GM19467 (cell line): ENCODE data around the gene CFAP74.

Experiments used
- ATAC-seq: cut with Tn5 transposase; IDR thresholded peaks from one replicate; pipeline ENCODE4 v1.9.1; 2021; ENCODE audit warnings: mild to moderate bottlenecking, moderate library complexity; ENCODE audit not compliant: unreplicated experiment

Gene CFAP74

GRCh38 chr1:1956101-1956500 is 47.5 kb downstream of the CFAP74 start:
- no peak for ATAC-seq

- no peak for ATAC-seq
These were observed 47.9 kb downstream of the CFAP74 start for GRCh38 chr1:1955621-1956094.

- no peak for ATAC-seq
These were observed 48.6 kb downstream of the CFAP74 start for GRCh38 chr1:1954831-1955441.

GRCh38 chr1:1954015-1954414 is 49.6 kb downstream of the CFAP74 start:
- no peak for ATAC-seq

- ATAC-seq: no peak
These were observed 52.6 kb downstream of the CFAP74 start for GRCh38 chr1:1950940-1951339.

- no peak for ATAC-seq
These were observed 54.8 kb downstream of the CFAP74 start for GRCh38 chr1:1948783-1949182.

- no peak for ATAC-seq
These were observed 56.1 kb downstream of the CFAP74 start for GRCh38 chr1:1947493-1947892.

GRCh38 chr1:1946540-1946939 is 57.0 kb downstream of the CFAP74 start:
- ATAC-seq: no peak

GRCh38 chr1:1945782-1946393 is 57.7 kb downstream of the CFAP74 start:
- ATAC-seq: no peak

GRCh38 chr1:1943834-1944570 is 59.6 kb downstream of the CFAP74 start:
- no peak for ATAC-seq

- no peak for ATAC-seq
These were observed 60.6 kb downstream of the CFAP74 start for GRCh38 chr1:1942753-1943656.

GRCh38 chr1:1941868-1942752 is 61.5 kb downstream of the CFAP74 start:
- ATAC-seq: no peak

- no peak for ATAC-seq
These were observed 62.3 kb downstream of the CFAP74 start for GRCh38 chr1:1941211-1941841.

- no peak for ATAC-seq
These were observed 63.5 kb downstream of the CFAP74 start for GRCh38 chr1:1940123-1940425.

GRCh38 chr1:1939296-1940122 is 64.1 kb downstream of the CFAP74 start:
- no peak for ATAC-seq

GRCh38 chr1:1938613-1939295 is 64.8 kb downstream of the CFAP74 start:
- no peak for ATAC-seq

- no peak for ATAC-seq
These were observed 65.4 kb downstream of the CFAP74 start for GRCh38 chr1:1938276-1938573.

GRCh38 chr1:1937549-1938275 is 65.9 kb downstream of the CFAP74 start:
- no peak for ATAC-seq
